ENCODE measurements around the gene CYB5R2.

CYB5R2 gene

DNA sequence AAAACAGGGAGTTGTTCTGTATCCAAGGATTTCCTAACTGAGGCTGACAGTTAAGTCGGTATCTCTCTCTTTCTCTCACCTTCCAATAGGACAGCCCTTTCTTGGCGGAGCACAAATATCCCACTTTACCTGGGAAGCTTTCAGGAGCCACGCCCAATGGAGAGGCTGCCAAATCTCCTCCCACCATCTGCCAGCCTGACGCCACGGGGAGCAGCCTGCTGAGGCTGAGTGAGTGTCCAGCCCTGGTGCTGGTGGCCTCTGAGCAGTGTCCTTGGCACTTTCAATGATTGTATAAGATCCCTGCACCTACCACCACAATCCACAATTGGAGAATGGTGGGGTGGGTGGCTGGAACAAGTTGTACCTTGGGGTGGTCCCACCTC lies 33.7 kb downstream of the CYB5R2 start:
- ATAC-seq = no peak
- TF ChIP-seq ZFP3 (CRISPR knock-in tag; IDR thresholded peaks at IDR 0.05) = no peak
- TF ChIP-seq GLIS3 (CRISPR knock-in tag; IDR thresholded peaks at IDR 0.05) = no peak
- TF ChIP-seq PPARA (CRISPR knock-in tag; IDR thresholded peaks at IDR 0.05; ENCODE audit: borderline replicate concordance) = no peak

DNA sequence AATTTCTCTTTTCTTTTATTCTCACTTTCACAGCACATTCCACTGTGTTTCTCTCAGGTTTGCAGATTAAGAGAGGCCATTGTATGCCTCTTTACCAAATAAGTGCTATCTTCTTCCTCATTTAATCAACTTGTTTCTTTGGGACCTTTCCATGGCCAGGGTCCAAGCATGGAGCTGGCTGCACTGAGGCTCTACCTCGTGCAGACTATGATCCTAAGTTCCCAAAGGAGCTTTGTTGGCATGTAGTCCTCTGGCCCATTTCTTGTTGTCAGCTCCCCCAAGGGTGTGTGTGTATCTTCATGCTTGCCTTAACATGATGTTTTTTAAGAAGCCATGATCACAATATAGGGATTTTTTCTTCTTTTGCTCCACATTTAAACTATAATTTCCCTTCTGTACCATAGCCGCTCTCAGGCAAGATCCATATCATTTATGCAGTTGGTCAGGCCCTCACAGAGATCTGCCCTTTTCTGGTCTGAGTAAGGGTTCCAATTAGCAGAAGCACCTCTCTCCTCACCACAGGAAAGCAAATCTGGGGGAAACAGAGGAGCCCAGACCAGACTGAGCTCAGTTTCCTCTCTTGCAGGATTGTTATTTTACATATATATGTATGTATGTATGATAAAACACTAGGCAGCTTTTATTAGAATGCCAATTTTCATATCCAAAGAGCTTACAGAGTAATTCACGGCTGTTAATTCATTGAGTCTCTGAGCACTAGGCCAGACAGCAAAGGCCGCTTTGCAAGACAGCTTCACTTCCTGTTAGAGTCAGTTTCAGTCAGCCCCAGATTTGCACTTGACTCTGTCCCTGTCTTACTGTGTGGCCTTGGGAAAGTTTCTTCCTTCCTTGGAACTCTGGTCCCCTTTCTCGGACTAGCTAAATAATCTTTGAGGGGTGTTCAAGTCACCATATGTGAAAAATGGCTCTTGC lies 34.3 kb downstream of the CYB5R2 start:
- no peak for ATAC-seq
- TF ChIP-seq ZC3H10 (CRISPR knock-in tag; IDR thresholded peaks at IDR 0.05) (no peak), ZFP3 (CRISPR knock-in tag; IDR thresholded peaks at IDR 0.05) (no peak), TOX (CRISPR knock-in tag; IDR thresholded peaks at IDR 0.05; ENCODE audit: borderline replicate concordance) (no peak), ISL1 (CRISPR knock-in tag; IDR thresholded peaks at IDR 0.05) (no peak)

DNA sequence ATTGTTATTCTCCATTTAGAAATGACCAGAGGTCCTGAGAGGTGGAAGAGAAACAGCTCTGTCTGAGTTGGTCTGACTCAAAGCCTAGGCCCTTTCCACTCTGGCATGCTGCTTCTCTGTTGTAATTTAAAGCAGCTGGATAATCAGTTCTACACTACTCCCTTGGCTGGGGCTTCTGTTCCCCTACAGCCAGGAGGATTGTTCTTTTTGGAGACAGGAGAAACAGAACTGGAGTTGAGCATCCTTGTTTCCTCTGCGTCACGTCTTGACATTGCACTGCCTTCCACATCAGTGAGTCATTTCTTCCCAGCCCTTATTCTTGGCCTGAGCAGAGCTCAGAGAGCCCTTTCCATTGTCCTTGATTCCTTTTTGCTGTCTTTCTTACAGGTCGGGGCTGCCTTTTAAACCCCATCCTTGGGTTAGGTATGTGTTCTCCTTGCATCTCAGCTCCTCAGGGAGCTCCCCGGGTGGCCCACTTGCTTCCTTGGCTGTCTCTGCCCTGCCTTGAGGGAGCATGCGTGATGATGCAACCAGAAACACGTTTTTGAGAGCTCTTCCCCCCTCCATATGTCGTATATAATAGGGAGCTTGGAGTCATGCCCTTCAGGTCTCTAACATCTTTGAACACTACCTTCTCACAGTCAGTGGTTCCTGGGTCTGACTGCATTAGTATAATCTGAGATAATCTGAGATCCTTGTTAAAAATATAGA lies 35.7 kb downstream of the CYB5R2 start:
- ATAC-seq = peak; percentile 94
- TF ChIP-seq BACH2 (CRISPR knock-in tag; IDR thresholded peaks at IDR 0.05; ENCODE audit: borderline replicate concordance) = no peak
- TF ChIP-seq, protein P1, sequence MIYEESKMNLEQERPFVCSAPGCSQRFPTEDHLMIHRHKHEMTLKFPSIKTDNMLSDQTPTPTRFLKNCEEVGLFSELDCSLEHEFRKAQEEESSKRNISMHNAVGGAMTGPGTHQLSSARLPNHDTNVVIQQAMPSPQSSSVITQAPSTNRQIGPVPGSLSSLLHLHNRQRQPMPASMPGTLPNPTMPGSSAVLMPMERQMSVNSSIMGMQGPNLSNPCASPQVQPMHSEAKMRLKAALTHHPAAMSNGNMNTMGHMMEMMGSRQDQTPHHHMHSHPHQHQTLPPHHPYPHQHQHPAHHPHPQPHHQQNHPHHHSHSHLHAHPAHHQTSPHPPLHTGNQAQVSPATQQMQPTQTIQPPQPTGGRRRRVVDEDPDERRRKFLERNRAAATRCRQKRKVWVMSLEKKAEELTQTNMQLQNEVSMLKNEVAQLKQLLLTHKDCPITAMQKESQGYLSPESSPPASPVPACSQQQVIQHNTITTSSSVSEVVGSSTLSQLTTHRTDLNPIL (CRISPR knock-in tag; IDR thresholded peaks at IDR 0.05; ENCODE audit: low read depth) = no peak
- TF ChIP-seq ZC3H10 (CRISPR knock-in tag; IDR thresholded peaks at IDR 0.05) = no peak
- no peak for TF ChIP-seq ZNF70 (CRISPR knock-in tag; IDR thresholded peaks at IDR 0.05)
- no peak for TF ChIP-seq SNAI2 (CRISPR knock-in tag; IDR thresholded peaks at IDR 0.05)
- TF ChIP-seq, protein P2, sequence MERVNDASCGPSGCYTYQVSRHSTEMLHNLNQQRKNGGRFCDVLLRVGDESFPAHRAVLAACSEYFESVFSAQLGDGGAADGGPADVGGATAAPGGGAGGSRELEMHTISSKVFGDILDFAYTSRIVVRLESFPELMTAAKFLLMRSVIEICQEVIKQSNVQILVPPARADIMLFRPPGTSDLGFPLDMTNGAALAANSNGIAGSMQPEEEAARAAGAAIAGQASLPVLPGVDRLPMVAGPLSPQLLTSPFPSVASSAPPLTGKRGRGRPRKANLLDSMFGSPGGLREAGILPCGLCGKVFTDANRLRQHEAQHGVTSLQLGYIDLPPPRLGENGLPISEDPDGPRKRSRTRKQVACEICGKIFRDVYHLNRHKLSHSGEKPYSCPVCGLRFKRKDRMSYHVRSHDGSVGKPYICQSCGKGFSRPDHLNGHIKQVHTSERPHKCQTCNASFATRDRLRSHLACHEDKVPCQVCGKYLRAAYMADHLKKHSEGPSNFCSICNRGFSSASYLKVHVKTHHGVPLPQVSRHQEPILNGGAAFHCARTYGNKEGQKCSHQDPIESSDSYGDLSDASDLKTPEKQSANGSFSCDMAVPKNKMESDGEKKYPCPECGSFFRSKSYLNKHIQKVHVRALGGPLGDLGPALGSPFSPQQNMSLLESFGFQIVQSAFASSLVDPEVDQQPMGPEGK (CRISPR knock-in tag; IDR thresholded peaks at IDR 0.05; ENCODE audit: borderline replicate concordance) = no peak
- TF ChIP-seq ZFP3 (CRISPR knock-in tag; IDR thresholded peaks at IDR 0.05) = no peak
- TF ChIP-seq OSR1 (CRISPR knock-in tag; IDR thresholded peaks at IDR 0.05) = no peak
- no peak for TF ChIP-seq TCF4 (CRISPR knock-in tag; IDR thresholded peaks at IDR 0.05; ENCODE audit: borderline replicate concordance)
- TF ChIP-seq ISL1 (CRISPR knock-in tag; IDR thresholded peaks at IDR 0.05) = no peak
- TF ChIP-seq, protein P3, sequence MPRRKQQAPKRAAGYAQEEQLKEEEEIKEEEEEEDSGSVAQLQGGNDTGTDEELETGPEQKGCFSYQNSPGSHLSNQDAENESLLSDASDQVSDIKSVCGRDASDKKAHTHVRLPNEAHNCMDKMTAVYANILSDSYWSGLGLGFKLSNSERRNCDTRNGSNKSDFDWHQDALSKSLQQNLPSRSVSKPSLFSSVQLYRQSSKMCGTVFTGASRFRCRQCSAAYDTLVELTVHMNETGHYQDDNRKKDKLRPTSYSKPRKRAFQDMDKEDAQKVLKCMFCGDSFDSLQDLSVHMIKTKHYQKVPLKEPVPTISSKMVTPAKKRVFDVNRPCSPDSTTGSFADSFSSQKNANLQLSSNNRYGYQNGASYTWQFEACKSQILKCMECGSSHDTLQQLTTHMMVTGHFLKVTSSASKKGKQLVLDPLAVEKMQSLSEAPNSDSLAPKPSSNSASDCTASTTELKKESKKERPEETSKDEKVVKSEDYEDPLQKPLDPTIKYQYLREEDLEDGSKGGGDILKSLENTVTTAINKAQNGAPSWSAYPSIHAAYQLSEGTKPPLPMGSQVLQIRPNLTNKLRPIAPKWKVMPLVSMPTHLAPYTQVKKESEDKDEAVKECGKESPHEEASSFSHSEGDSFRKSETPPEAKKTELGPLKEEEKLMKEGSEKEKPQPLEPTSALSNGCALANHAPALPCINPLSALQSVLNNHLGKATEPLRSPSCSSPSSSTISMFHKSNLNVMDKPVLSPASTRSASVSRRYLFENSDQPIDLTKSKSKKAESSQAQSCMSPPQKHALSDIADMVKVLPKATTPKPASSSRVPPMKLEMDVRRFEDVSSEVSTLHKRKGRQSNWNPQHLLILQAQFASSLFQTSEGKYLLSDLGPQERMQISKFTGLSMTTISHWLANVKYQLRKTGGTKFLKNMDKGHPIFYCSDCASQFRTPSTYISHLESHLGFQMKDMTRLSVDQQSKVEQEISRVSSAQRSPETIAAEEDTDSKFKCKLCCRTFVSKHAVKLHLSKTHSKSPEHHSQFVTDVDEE (CRISPR knock-in tag; IDR thresholded peaks at IDR 0.05) = no peak
- TF ChIP-seq, protein P4, sequence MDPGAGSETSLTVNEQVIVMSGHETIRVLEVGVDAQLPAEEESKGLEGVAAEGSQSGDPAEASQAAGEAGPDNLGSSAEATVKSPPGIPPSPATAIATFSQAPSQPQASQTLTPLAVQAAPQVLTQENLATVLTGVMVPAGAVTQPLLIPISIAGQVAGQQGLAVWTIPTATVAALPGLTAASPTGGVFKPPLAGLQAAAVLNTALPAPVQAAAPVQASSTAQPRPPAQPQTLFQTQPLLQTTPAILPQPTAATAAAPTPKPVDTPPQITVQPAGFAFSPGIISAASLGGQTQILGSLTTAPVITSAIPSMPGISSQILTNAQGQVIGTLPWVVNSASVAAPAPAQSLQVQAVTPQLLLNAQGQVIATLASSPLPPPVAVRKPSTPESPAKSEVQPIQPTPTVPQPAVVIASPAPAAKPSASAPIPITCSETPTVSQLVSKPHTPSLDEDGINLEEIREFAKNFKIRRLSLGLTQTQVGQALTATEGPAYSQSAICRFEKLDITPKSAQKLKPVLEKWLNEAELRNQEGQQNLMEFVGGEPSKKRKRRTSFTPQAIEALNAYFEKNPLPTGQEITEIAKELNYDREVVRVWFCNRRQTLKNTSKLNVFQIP (CRISPR knock-in tag; IDR thresholded peaks at IDR 0.05; ENCODE audit: borderline replicate concordance, low read depth) = no peak
- no peak for TF ChIP-seq RARB (CRISPR knock-in tag; IDR thresholded peaks at IDR 0.05)
- no peak for TF ChIP-seq PPARA (CRISPR knock-in tag; IDR thresholded peaks at IDR 0.05; ENCODE audit: borderline replicate concordance)
- no peak for TF ChIP-seq TOX (CRISPR knock-in tag; IDR thresholded peaks at IDR 0.05; ENCODE audit: borderline replicate concordance)
- no peak for TF ChIP-seq ZFP30 (CRISPR knock-in tag; IDR thresholded peaks at IDR 0.05)
- TF ChIP-seq GLIS3 (CRISPR knock-in tag; IDR thresholded peaks at IDR 0.05) = no peak
- no peak for TF ChIP-seq ZNF565 (CRISPR knock-in tag; conservative IDR thresholded peaks at IDR 0.05; ENCODE audit: low read depth)
- TF ChIP-seq, protein P5, sequence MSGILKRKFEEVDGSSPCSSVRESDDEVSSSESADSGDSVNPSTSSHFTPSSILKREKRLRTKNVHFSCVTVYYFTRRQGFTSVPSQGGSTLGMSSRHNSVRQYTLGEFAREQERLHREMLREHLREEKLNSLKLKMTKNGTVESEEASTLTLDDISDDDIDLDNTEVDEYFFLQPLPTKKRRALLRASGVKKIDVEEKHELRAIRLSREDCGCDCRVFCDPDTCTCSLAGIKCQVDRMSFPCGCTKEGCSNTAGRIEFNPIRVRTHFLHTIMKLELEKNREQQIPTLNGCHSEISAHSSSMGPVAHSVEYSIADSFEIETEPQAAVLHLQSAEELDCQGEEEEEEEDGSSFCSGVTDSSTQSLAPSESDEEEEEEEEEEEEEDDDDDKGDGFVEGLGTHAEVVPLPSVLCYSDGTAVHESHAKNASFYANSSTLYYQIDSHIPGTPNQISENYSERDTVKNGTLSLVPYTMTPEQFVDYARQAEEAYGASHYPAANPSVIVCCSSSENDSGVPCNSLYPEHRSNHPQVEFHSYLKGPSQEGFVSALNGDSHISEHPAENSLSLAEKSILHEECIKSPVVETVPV (CRISPR knock-in tag; IDR thresholded peaks at IDR 0.05) = no peak

All from SK-N-SH treated with all-trans-retinoic acid at 6 μM for 48 hours (cell line).